Stimulated activated CD4-positive, alpha-beta T cell treated with anti-CD3 and anti-CD28 coated beads, Interleukin-15, amount 100 ng/mL, for 1 hour (primary cell): ENCODE data around the gene CD99.
"Not testable (repeated sequence)": the region's sequence is repeated elsewhere in the genome, so short reads cannot be mapped to it uniquely, and the experiment has no call there.

Experiments
- DNase-seq, 2 donors: peaks; one replicate each; pipeline ENCODE4 v3.0.0-alpha.2; 2020; ENCODE audit warnings: low read depth in 1 of 2, low spot score in 1 of 2

CD99 gene

DNA sequence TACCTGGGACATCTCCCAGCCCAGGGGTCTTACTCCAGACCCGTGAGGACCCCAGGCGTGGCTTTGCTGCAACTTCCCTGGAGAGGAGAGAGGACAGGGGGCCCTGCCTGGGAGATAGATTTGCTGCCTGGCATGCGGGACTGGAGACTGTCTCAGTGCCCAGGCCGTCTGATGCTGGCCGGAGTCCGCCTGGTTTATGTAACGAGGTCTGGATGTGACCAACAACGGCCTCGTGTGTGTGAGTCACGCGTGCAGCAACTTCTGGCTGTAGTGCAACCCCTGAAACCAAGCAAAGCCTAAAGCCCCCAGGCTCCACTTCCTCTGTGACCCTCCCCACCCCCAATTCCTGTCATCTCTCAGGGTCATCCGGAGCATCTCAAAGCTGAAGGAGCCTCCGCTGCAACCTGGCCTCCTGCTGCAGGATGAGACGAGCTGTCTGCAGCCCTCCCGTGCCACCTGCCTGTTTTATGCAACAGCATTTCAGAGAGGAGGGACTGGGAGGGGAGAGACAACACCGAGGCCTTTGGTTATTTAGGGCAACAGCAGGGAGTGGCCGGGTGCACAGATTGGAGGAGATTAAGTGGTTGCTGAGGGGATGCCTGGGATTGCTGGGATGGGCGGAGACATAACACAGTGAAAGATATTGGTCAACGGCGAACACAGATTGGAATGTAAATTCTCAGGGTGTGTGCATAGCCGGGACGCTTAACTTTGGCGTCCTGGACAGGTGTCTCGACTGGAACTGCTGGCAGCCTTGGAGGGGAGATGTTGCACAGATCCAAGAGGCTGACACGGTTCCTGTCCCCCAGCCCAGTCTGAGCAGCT lies 76.7 kb downstream of the CD99 start:
- DNase-seq: no peak

DNA sequence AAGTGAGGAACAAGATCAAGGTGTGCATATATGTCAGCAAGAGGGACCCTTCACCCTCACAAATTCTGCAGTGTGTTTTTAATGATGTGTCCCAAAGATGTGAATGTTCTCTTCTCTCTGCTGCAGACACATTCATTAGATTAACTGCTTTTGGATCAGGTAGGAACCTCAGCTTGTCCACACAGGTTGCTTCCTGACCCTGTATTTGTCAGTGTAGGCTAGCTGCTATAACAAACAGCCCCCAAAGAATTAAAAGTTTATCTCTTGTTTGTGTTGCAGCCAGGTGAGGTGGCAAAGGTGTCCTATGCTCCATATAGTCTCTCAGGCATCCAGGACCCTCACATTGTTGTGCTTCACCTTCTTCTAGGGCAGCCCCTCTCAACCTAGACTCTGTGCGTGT lies 78.5 kb downstream of the CD99 start:
- DNase-seq: no peak

DNA sequence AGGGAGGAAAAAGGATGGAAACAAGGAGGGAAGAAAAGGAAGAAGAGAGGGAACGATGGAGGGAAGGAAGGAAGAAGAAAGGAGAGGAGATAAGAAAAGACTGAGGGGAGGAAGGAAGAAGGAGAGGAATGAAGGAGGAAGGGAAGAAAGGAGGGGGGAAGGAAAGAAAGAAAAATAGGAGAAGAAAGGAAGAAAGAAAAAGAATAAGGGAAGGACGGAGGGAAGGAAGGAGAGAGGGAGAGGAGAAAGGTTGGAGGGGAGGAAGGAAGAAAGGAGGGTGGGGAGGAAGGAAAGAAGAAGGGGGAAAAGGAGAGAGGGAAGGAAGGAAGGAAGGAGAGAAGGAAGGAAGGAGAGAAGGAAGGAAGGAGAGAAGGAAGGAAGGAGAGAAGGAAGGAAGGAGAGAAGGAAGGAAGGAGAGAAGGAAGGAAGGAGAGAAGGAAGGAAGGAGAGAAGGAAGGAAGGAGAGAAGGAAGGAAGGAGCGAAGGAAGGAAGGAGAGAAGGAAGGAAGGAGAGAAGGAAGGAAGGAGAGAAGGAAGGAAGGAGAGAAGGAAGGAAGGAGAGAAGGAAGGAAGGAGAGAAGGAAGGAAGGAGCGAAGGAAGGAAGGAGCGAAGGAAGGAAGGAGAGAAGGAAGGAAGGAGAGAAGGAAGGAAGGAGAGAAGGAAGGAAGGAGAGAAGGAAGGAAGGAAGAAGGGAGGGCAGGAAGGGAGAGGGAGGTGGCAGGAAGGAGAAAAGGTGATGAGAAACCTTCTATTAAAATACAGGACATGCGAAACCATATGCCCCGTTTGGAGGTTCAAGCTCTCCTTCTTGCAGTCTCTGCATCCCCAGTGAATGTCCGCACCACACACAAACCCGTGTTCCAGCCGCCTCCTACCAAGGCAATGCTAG lies 82.3 kb downstream of the CD99 start:
- DNase-seq: not testable (repeated sequence)

DNA sequence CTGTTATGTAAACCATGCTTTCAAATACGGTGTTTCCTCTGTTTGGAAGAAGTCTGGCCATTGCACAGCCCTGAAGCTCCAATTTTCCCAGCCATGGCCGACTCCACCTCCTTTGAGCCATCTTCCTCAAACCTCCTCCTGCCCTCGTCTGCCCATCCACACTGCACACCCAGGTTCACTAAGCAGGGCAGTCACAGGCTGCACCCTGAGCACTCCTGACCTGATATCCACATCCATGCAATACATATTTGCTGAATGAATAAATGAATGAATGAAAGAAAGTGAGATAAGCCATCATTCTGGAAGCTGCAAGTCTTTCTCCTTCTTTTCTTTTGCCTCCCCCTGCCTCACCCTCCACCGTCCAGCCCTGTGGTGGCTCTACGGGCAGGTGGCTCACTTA lies 83.0 kb downstream of the CD99 start:
- no peak for DNase-seq

DNA sequence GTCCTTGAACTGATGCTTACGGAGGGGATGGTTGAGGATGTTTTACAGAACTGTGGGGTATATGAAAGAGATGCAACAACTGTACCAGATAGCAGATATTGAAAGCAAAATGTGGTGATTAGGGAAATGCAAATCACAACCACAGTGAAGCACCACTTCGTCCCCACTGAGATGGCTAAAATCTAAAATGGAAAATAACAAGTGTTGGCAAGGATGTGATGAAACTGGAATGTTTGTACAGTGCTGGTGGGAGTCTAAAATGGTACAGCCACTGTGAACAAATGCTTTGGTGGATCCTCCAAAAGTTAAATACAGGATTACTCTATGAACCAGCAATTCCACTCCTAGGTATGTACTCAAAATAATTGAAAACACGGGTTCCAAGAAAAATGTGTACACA lies 83.7 kb downstream of the CD99 start:
- DNase-seq: no peak

DNA sequence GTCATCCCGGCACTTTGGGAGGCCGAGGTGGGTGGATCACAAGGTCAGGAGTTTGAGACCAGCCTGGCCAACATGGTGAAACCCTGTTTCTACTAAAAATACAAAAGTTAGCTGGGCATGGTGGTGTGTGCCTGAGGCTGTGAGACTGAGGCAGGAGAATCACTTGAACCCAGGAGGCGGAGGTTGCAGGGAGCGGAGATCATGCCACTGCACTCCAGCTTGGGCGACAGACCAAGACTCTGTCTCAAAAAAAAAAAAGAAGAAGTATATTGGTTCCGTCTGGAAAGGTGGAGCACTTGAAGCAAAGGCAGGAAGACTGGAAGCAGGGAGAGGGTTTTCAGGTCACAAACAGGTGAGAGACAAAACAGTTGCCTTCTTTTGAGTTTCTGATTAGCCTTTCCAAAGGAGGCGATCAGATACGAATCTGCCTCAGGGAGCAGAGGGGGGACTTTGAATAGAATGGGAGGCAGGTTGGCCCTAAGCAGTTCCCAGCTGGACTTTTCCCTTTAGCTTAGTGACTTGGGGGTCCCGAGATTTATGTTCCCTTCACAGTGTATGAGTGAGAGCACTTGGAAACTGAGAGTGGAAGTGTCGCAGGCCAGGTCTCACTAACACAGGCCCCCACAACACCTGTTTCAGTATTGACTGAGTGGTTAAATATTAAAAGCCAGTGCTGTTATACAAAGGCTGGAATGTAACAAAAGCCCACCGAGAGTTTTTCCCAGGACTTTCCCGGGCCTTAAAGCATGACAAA lies 89.6 kb downstream of the CD99 start:
- not testable (repeated sequence) for DNase-seq

DNA sequence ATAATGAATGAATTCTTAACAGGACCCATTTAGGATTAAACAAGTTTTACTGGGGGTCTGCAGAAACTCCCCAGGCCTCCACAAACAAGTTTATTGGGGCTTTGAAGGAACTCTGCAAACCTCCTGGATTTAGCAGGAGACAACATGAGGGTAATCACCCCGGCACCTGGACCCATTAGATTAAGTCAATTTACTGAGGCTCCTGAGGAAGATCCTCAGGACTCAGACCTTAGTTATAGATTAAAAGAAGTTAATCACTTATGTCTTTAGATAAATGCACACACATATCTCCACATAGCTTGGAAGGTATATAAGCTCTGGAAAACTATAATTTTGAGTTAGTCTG lies 90.1 kb downstream of the CD99 start:
- no peak for DNase-seq

DNA sequence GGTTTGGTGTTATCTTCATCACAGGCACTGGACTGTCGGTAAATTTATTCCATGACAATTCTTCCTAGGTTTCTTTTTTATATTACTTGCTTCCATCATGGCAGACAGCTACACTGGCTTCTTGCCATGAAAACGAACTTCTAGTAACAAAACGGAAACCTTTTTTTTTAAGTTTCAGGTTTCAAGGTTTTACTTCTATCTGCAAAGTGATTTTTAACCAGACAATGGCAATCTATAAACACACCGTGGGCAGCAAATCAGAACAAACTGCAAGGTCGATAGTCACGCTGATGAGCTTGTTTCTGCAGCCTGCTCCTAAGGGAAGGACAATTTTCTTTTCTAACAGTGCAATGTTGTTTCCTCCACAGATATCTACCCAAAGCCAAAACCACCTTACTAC lies 90.6 kb downstream of the CD99 start:
- DNase-seq: no peak

DNA sequence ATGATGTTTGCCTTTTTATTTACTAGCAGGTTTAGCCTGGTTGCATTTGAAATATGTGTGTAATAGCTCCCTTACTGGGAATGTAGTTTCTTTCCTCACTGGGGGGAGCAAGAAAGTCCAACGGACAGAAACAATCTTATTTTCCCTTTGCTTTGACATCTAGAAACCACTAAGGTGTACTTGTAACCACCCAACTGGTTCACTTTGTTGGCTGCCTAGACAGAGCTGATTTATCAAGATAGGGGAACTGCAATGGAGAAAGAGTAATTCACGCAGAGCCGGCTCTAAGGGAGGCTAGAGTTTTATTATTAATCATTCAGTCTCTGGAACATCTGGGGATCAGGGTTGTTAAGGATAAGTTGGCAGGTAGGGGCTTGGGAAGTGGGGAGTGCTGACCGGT lies 91.1 kb downstream of the CD99 start:
- DNase-seq: no peak

DNA sequence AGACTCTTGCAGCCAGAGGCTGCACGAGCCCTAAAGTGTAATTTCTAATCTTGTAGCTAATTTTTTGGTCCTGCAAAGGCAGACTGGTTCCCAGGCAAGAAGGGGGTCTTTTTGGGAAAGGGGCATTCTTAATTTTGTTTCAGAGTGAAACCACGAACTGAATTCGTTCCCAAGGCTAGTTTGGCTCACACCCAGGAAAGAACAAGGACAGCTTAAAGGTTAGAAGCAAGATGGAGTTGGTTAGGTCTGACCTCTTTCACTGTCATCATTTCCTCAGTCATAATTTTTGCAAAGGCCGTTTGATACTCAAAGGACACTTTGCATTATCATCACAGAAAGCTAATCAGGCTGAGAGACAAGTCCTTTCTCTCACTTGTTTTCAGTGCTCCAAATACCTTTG lies 91.7 kb downstream of the CD99 start:
- DNase-seq: no peak

DNA sequence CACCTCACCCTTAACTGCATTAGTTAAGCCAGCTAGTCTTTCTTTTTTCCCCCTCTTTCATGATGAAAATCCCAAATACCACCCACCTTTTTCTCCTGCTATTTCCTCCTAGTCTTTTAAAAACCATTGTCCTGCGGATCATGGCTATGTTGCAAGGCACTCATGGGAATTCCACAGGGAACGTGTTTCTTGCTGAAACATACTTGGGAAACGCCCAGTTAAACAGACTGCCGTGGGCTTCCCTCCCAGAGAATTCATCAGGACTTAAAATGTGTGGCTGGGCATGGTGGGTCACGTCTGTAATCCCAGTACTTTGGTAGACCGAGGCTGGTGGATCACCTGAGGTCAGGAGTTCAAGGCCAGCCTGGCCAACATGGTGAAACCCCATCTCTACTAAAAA lies 92.9 kb downstream of the CD99 start:
- no peak for DNase-seq

DNA sequence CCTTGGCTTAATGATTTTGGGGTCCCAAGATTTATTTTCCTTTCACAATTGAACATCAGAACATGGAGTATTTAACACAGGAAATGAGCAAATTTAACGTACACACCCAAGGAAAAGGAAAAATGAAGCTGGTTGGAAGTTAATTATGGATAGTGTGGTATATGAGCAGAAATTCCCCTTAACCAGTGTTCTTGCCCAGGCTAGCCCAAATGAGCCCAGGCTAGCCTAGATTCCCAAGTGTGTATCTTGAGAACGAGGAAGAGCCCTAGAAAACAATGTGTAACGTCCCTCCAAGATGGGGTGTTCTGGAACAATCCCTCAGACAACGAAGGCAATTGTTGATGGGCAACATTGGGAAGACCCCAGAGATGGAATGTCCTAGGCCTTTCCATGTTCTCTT lies 94.4 kb downstream of the CD99 start:
- DNase-seq: no peak

DNA sequence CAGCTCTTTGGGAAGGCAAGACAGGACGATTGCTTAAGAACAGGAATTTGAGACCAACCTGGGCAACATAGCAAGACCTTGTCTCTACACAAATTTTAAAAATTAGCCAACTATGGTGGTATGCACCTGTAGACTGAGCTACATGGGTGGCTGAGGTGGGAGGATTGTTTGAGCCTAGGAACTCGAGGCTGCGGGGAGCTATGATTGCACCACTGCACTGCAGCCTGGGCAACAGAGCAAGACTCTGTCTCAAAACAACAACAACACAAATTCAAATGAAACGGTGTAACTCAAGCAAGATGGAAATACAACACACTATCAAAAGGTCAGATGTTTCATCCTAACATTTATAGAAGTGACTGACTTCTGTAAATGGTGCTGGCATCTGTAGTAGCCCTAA lies 97.9 kb downstream of the CD99 start:
- DNase-seq: no peak

DNA sequence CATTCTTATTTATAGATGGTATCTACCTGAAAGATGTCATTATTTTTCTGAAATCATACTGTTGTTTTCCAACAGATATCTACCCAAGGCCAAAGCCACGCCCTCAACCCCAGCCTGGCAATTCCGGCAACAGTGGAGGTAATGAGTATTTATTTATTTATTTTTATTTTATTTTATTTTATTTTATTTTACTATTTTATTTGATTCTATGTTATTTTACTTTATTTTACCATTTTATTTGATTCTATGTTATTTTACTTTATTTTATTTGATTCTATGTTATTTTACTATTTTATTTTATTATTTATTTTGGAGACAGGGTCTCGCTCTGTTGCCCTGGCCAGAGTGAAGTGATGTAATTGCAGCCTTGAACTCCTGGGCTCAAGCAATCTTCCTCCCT lies 98.5 kb downstream of the CD99 start:
- DNase-seq: no peak
